GM18858 (cell line): ENCODE data around the gene SNRPE.

Source experiments
- ATAC-seq: cut with Tn5 transposase; IDR thresholded peaks from one replicate; pipeline ENCODE4 v1.9.1; 2021; ENCODE audit not compliant: unreplicated experiment

Gene SNRPE

GRCh38 chr1:203878422-203878821, 17.0 kb downstream of the SNRPE start:
- ATAC-seq: no peak

- no peak for ATAC-seq
Observed at GRCh38 chr1:203880606-203881005, 19.2 kb downstream of the SNRPE start.

DNA sequence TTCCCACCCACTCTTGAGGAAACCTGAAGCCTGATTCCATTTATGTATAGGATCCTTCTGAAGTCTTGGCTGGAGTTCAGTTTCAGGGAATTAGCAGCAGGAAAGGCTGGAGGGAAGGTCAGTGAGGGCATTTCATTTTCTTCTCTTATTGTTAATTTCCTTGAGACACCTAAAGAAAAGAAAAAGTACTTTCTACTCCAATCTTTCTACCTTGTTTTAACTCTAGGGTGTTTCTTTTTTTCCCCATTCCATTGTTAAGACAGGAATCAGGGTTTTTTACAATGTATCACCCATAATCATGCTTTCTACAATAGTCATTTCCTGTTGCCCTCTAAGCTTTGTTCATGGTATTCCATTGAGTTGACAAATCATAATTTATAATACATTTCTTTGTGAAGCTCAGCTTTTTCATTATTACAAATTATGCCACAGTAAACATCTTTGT, 27.4 kb downstream of the SNRPE start:
- no peak for ATAC-seq

GRCh38 chr1:203891950-203892349, 30.6 kb downstream of the SNRPE start:
- ATAC-seq: no peak

- ATAC-seq: no peak
Observed at GRCh38 chr1:203898458-203899352, 37.3 kb downstream of the SNRPE start.

- ATAC-seq: no peak
Observed at GRCh38 chr1:203899353-203899716, 37.9 kb downstream of the SNRPE start.

DNA sequence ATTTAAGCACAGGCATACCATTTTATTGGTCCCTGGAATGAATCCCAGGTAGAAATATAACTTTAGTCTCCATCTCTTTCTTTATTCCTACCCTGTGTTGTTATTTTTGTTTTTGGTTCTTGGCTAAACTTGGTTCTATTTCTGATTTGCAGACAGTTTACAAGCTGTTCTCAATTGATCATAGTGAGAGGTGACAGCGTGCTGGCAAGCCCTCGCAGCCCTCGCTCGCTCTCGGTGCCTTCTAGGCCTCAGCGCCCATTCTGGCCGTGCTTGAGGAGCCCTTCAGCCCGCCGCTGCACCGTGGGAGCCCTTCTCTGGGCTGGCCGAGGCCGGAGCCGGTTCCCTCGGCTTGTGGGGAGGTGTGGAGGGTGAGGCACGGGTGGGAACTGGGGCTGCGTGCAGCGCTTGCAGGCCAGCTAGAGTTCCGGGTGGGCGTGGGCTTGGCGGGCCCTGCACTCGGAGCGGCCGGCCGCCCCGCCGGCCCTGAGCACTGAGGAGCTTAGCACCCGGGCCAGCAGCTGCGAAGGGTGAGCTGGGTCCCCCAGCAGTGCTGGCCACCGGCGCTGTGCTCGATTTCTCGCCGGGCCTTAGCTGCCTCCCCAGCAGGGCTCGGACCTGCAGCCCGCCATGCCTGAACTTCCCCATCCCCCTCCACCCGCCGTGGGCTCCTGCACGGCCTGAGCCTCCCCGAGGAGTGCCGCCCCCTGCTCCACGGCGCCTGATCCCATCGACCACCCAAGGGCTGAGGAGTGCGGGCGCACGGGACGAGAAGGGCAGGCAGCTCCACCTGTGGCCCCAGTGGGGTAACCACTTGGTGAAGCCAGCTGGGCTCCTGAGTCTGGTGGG, 38.7 kb downstream of the SNRPE start:
- ATAC-seq: no peak

- no peak for ATAC-seq
Observed at GRCh38 chr1:203901581-203901980, 40.2 kb downstream of the SNRPE start.

GRCh38 chr1:203905275-203905674, 43.9 kb downstream of the SNRPE start:
- ATAC-seq: no peak

DNA sequence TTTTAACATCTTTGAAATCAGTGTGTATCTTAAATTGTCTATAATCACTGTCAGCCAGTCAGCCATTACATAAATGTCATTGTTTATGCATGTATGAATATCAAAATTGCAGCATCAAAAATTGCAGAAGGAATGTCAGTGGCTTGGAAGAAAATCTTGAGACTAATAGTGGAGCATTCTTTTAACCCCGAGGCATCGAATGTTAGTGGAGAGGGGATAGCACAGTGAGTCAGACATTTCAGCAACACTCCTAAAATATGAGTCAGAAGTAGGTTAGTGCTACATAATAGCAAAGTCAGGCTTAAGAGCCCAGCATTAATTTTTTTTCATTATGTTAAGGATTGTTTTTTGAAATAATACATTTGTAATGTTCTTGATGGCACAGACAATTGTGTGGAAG, 45.5 kb downstream of the SNRPE start:
- no peak for ATAC-seq

DNA sequence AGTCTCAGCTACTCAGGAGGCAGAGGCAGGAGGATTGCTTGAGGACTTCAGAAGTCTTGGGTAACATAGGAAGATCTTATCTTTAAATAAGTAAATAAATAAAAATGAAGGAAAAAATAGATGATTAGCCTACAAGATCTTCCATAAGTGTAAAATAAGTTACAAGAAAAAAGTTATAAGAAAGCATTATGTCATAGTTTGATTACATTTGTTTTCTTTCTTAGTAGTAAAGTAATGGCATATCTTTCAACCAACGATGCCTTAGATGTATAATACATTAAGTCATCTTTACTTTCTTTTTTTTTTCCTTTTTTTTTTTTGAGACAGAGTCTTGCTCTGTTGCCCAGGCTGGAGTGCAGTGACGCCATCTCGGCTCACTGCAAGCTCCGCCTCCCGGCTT, 46.5 kb downstream of the SNRPE start:
- ATAC-seq: no peak

- no peak for ATAC-seq
Observed at GRCh38 chr1:203911806-203912205, 50.4 kb downstream of the SNRPE start.

- ATAC-seq: no peak
Observed at GRCh38 chr1:203913073-203913521, 51.7 kb downstream of the SNRPE start.

- ATAC-seq: no peak
Observed at GRCh38 chr1:203914292-203914691, 52.9 kb downstream of the SNRPE start.

- no peak for ATAC-seq
Observed at GRCh38 chr1:203915811-203916210, 54.4 kb downstream of the SNRPE start.

GRCh38 chr1:203916756-203917155, 55.4 kb downstream of the SNRPE start:
- ATAC-seq: no peak
